AG04450 (cell line): Measurements from ENCODE around the gene RBM48. TPM values are rescaled to one million over a fixed set of nuclear protein-coding genes. Genes with fewer than 3 reads are reported as not detected.

Experiments used
- CTCF ChIA-PET: fragments of 300-600, 350-600 bp; formaldehyde crosslinking; extraction: SDS; loops from one replicate; lab custom pipeline; 2022; ENCODE audit warnings: antibody characterized with exemption, inconsistent platforms; lab: Charles Lee
- POLR2A ChIA-PET: fragments of 350-600 bp; formaldehyde crosslinking; extraction: SDS; loops from one replicate; lab custom pipeline; 2021; ENCODE audit warnings: antibody characterized with exemption, inconsistent platforms; lab: Yijun Ruan, JAX
- DNase-seq: peaks from one replicate; pipeline ENCODE4 v3.0.0-alpha.2; 2011; ENCODE audit warnings: low read depth, low spot score
- H3K27ac ChIP-seq: one replicate; pipeline ENCODE4 v1.5.1; 2012; ENCODE audit warnings: low read depth, low read length, control low read depth
- H3K27me3 ChIP-seq: one replicate; pipeline ENCODE4 v1.6.0; 2012; ENCODE audit warnings: low read length; ENCODE audit not compliant: control insufficient read depth, insufficient read depth
- H3K4me3 ChIP-seq: 2 replicates; pipeline ENCODE4 v1.5.1; 2011; ENCODE audit warnings: mild to moderate bottlenecking, low read depth, low read length, control low read depth
- H3K9me3 ChIP-seq: 2 replicates; pipeline ENCODE4 v1.5.1; 2012; ENCODE audit warnings: low read length; ENCODE audit not compliant: control insufficient read depth, insufficient read depth
- CTCF ChIP-seq: IDR thresholded peaks from 2 replicates; pipeline ENCODE4 v1.5.1; 2011; ENCODE audit warnings: low read depth, low read length, control low read depth, inconsistent platforms
- polyA plus RNA-seq: library from polyadenylated mRNA; depleted of rRNA; stranded (reverse); fragments of >200 nt; gene quantifications from 2 replicates; pipeline ENCODE4 v1.2.3, GENCODE V29; 2011

Gene RBM48
- polyA plus RNA-seq, 1 experiment = 7.3 TPM

- no peak overlapping the region for H3K4me3 ChIP-seq
- ChIA-PET CTCF (no interaction called here), POLR2A (no interaction called here)
- H3K9me3 ChIP-seq = no peaks in the 10 kb centered on the region
- no peak overlapping the region for H3K27ac ChIP-seq
- no peaks in the 10 kb centered on the region for H3K27me3 ChIP-seq
- no peak for TF ChIP-seq CTCF
- DNase-seq = no peak
Measured at GRCh38 chr7:92504563-92504962, 24.0 kb upstream of the RBM48 start.

GRCh38 chr7:92506363-92506762, 22.2 kb upstream of the RBM48 start:
- Histone ChIP-seq H3K4me3 (no peak overlapping the region), H3K27ac (no peak overlapping the region), H3K9me3 (no peaks in the 10 kb centered on the region), H3K27me3 (no peaks in the 10 kb centered on the region)
- POLR2A ChIA-PET = no interaction called here
- DNase-seq = no peak
- CTCF ChIA-PET = interaction anchor here (1.8 kb wide), 1 partner anchor 84 kb away, joined by 7 read pairs; the partner anchor contains the start of gene FAM133B
- TF ChIP-seq CTCF = no peak

- Histone ChIP-seq H3K27me3 (no peaks in the 10 kb centered on the region), H3K9me3 (no peaks in the 10 kb centered on the region), H3K27ac (no peak overlapping the region), H3K4me3 (no peak overlapping the region)
- POLR2A ChIA-PET = no interaction called here
- no peak for DNase-seq
- CTCF ChIA-PET = interaction anchor here (0.7 kb wide), 1 partner anchor 679 kb away, joined by 7 read pairs; no protein-coding TSS in a partner anchor
- TF ChIP-seq CTCF = no peak
Measured at GRCh38 chr7:92508946-92509345, 19.6 kb upstream of the RBM48 start.

GRCh38 chr7:92513167-92513902, 15.3 kb upstream of the RBM48 start:
- TF ChIP-seq CTCF = no peak
- no peaks in the 10 kb centered on the region for H3K27me3 ChIP-seq
- ChIA-PET CTCF (interaction anchor here (1.8 kb wide), 1 partner anchor 15 kb away, joined by 9 read pairs; the partner anchor contains the start of genes PEX1 and RBM48), POLR2A (no interaction called here)
- H3K27ac ChIP-seq = no peak overlapping the region
- H3K4me3 ChIP-seq = no peak overlapping the region
- DNase-seq = no peak
- no peaks in the 10 kb centered on the region for H3K9me3 ChIP-seq

- no peak for TF ChIP-seq CTCF
- no peak for DNase-seq
- Histone ChIP-seq H3K27ac (no peak overlapping the region), H3K27me3 (no peaks in the 10 kb centered on the region), H3K9me3 (no peaks in the 10 kb centered on the region), H3K4me3 (no peak overlapping the region)
- POLR2A ChIA-PET = no interaction called here
- CTCF ChIA-PET = interaction anchor here (0.9 to 1.1 kb wide), 2 partner anchors 11 to 13 kb away, joined by 3 to 7 read pairs; partner anchors contain the start of gene RBM48
Measured at GRCh38 chr7:92517631-92518030, 11.0 kb upstream of the RBM48 start.
